Osteoblast (primary cell): ENCODE data around the gene PKMYT1. TPM values are rescaled to one million over a fixed set of nuclear protein-coding genes. Genes with fewer than 3 reads are reported as not detected.

Source experiments
- DNase-seq: peaks from one replicate; pipeline ENCODE4 v3.0.0; 2011; ENCODE audit warnings: low spot score, mixed read lengths; ENCODE audit not compliant: insufficient read length; ENCODE audit errors: missing footprints
- H2AFZ ChIP-seq: 2 replicates; pipeline ENCODE4 v1.6.0; 2011; ENCODE audit warnings: mild to moderate bottlenecking, low read length
- H3K27ac ChIP-seq: 2 replicates; pipeline ENCODE4 v1.5.1; 2011; ENCODE audit warnings: mild to moderate bottlenecking, low read depth, low read length, moderate library complexity
- H3K27me3 ChIP-seq: 2 replicates; pipeline ENCODE4 v1.6.0; 2012; ENCODE audit warnings: mild to moderate bottlenecking, control low read depth, inconsistent platforms, low read length, moderate library complexity; ENCODE audit not compliant: insufficient read depth
- H3K36me3 ChIP-seq: 2 replicates; pipeline ENCODE4 v1.5.1; 2011; ENCODE audit warnings: mild to moderate bottlenecking, low read length, control low read depth, moderate library complexity; ENCODE audit not compliant: insufficient read depth
- H3K4me1 ChIP-seq: 2 replicates; pipeline ENCODE4 v1.5.1; 2011; ENCODE audit warnings: mild to moderate bottlenecking, low read length, control low read depth, moderate library complexity; ENCODE audit not compliant: insufficient read depth
- H3K4me2 ChIP-seq: 2 replicates; pipeline ENCODE4 v1.6.0; 2011; ENCODE audit warnings: mild to moderate bottlenecking, low read length; ENCODE audit not compliant: insufficient read depth
- H3K4me3 ChIP-seq: fragments of 200-600 bp; sonication (generic); 3 replicates; pipeline ENCODE4 v1.5.1; 2012; ENCODE audit warnings: mild to moderate bottlenecking, low read length, inconsistent platforms; ENCODE audit not compliant: insufficient read depth
- H3K79me2 ChIP-seq: 2 replicates; pipeline ENCODE4 v1.6.0; 2012; ENCODE audit warnings: mild to moderate bottlenecking, low read length, control low read depth, inconsistent platforms; ENCODE audit not compliant: insufficient read depth
- H3K9me3 ChIP-seq: 2 replicates; pipeline ENCODE4 v1.5.1; 2011; ENCODE audit warnings: low read depth, low read length, control low read depth
- H4K20me1 ChIP-seq: 2 replicates; pipeline ENCODE4 v1.6.0; 2012; ENCODE audit warnings: mild to moderate bottlenecking, low read length, control low read depth; ENCODE audit not compliant: insufficient read depth
- CTCF ChIP-seq: IDR thresholded peaks from 2 replicates; pipeline ENCODE4 v1.5.1; 2011; ENCODE audit warnings: mild to moderate bottlenecking, low read depth, low read length, moderate library complexity; ENCODE audit errors: extremely low read depth
- total RNA-seq: library from RNA; depleted of rRNA; stranded (reverse); fragments of >200 nt; gene quantifications from 2 replicates; pipeline ENCODE4 v1.2.3, GENCODE V29; 2012

PKMYT1 gene
- total RNA-seq, 1 donor: 1.4 TPM

GRCh38 chr16:2968368-2968737 lies 11.9 kb downstream of the PKMYT1 start:
- Histone ChIP-seq H3K4me1 (peaks cover 4% of the 10 kb centered on the region), H3K9me3 (no peaks in the 10 kb centered on the region), H3K79me2 (peaks cover 2% of the 10 kb centered on the region), H3K36me3 (no peaks in the 10 kb centered on the region), H3K4me3 (peak overlapping the region; percentile 81), H2AFZ (no peak overlapping the region), H3K4me2 (peak overlapping the region; percentile 78), H3K27ac (no peak overlapping the region), H4K20me1 (peaks cover 12% of the 10 kb centered on the region), H3K27me3 (peaks cover 43% of the 10 kb centered on the region)
- DNase-seq: no peak
- no peak for TF ChIP-seq CTCF

DNA sequence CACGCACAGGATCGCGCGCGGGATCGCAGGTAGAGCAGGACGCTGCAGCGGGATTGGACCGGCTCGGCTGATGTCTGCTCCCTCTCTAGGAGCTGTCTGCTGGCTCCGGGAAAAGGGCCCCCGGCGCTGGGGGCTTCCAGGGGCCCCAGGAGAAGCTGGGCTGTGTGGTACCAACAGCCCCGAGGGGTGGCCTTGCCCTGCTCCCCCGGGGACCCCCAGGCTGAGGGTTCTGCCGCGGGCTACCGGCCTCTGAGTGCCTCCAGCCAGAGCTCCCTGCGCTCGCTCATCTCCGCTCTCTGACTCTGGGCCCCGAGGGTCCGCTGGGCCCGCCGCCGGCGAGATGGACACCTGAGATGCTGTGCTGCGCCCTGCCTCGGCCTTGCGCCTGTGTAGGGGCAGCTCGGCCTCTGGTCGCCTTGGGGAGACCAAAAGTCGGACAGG lies 12.5 kb downstream of the PKMYT1 start:
- Histone ChIP-seq H2AFZ (no peak overlapping the region), H3K79me2 (peaks cover 2% of the 10 kb centered on the region), H4K20me1 (peaks cover 12% of the 10 kb centered on the region), H3K4me1 (peaks cover 4% of the 10 kb centered on the region), H3K9me3 (no peaks in the 10 kb centered on the region), H3K4me3 (no peak overlapping the region), H3K4me2 (no peak overlapping the region), H3K27me3 (peaks cover 47% of the 10 kb centered on the region), H3K27ac (no peak overlapping the region), H3K36me3 (no peaks in the 10 kb centered on the region)
- peak; percentile 67 for DNase-seq
- no peak for TF ChIP-seq CTCF

GRCh38 chr16:2967211-2967631 lies 13.0 kb downstream of the PKMYT1 start:
- Histone ChIP-seq H2AFZ (no peak overlapping the region), H3K9me3 (no peaks in the 10 kb centered on the region), H4K20me1 (peaks cover 12% of the 10 kb centered on the region), H3K4me2 (no peak overlapping the region), H3K4me3 (no peak overlapping the region), H3K79me2 (peaks cover 2% of the 10 kb centered on the region), H3K4me1 (peaks cover 4% of the 10 kb centered on the region), H3K36me3 (no peaks in the 10 kb centered on the region), H3K27me3 (peaks cover 53% of the 10 kb centered on the region), H3K27ac (no peak overlapping the region)
- no peak for TF ChIP-seq CTCF
- DNase-seq: peak; percentile 58

DNA sequence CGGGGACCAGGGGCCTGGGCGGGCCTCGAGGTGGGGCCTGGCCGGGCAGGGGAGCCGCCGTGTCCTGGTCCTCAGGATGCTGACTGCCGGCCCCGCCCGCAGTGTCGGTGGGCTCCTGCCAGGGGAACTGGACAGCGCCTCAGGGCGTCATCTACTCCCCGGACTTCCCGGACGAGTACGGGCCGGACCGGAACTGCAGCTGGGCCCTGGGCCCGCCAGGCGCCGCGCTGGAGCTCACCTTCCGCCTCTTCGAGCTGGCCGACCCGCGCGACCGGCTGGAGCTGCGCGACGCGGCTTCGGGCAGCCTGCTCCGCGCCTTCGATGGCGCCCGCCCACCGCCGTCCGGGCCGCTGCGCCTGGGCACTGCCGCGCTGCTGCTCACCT lies 13.4 kb downstream of the PKMYT1 start:
- peak; percentile 87 for DNase-seq
- no peak for TF ChIP-seq CTCF
- H3K4me1 ChIP-seq: peaks cover 4% of the 10 kb centered on the region
- H4K20me1 ChIP-seq: peaks cover 11% of the 10 kb centered on the region
- no peaks in the 10 kb centered on the region for H3K9me3 ChIP-seq
- H3K27me3 ChIP-seq: peaks cover 57% of the 10 kb centered on the region
- H2AFZ ChIP-seq: no peak overlapping the region
- H3K36me3 ChIP-seq: no peaks in the 10 kb centered on the region
- peaks cover 2% of the 10 kb centered on the region for H3K79me2 ChIP-seq
- no peak overlapping the region for H3K4me2 ChIP-seq
- no peak overlapping the region for H3K27ac ChIP-seq
- H3K4me3 ChIP-seq: no peak overlapping the region
